Measurements from ENCODE around the gene PANK3. TPM values are rescaled to one million over a fixed set of nuclear protein-coding genes. Genes with fewer than 3 reads are reported as not detected.

The PANK3 gene
- total RNA-seq, 1 experiment from 2014 or later = 117 TPM

GRCh38 chr5:168570490-168571328 is 8.5 kb downstream of the PANK3 start:
- H3K36me3 Mint-ChIP-seq (ENCODE audit: insufficient read depth, unreplicated experiment) = peaks cover 41% of the 10 kb centered on the region
- no peaks in the 10 kb centered on the region for H3K9me3 Mint-ChIP-seq (ENCODE audit: unreplicated experiment)
- no peak for TF ChIP-seq CTCF (IDR thresholded peaks at IDR 0.05; ENCODE audit: unreplicated experiment)
- DNase-seq (ENCODE audit: unreplicated experiment) = no peak
- intact Hi-C loops (cut with micrococcal nuclease) = loop anchor here (10.0 kb wide), 1 partner anchor 276 kb away; the partner anchor contains the start of gene WWC1
- H3K4me1 Mint-ChIP-seq (ENCODE audit: insufficient read depth, unreplicated experiment) = peaks cover 31% of the 10 kb centered on the region
- ChIA-PET POLR2A (interaction anchor here (0.8 to 1.7 kb wide), 3 partner anchors 9 to 76 kb away, joined by 3 to 7 read pairs (median 4); no protein-coding TSS in a partner anchor), CTCF (interaction anchor here (0.7 to 1.4 kb wide), 2 partner anchors 13 to 44 kb away, joined by 3 read pairs; no protein-coding TSS in a partner anchor)
- BruUV-seq (replicated peaks) = no TSS peak
- H3K27ac Mint-ChIP-seq (ENCODE audit: low read depth, unreplicated experiment) = no peak overlapping the region
- H3K27me3 Mint-ChIP-seq (ENCODE audit: insufficient read depth, unreplicated experiment) = no peaks in the 10 kb centered on the region
- H3K4me3 Mint-ChIP-seq (ENCODE audit: unreplicated experiment) = no peak overlapping the region

- intact Hi-C loops (cut with micrococcal nuclease) = no loop called here
- CTCF ChIA-PET = no interaction called here
- H3K9me3 Mint-ChIP-seq (ENCODE audit: unreplicated experiment) = no peaks in the 10 kb centered on the region
Measured at GRCh38 chr5:168568738-168569137, 10.4 kb downstream of the PANK3 start.

GRCh38 chr5:168563959-168564358 is 15.2 kb downstream of the PANK3 start:
- peaks cover 96% of the 10 kb centered on the region for H3K36me3 Mint-ChIP-seq (ENCODE audit: insufficient read depth, unreplicated experiment)

More at GRCh38 chr5:168568738-168569137, 10.4 kb downstream of the PANK3 start:
- Mint-ChIP-seq H3K27me3 (ENCODE audit: insufficient read depth, unreplicated experiment) (no peaks in the 10 kb centered on the region), H3K36me3 (ENCODE audit: insufficient read depth, unreplicated experiment) (peaks cover 60% of the 10 kb centered on the region), H3K4me3 (ENCODE audit: unreplicated experiment) (no peak overlapping the region), H3K4me1 (ENCODE audit: insufficient read depth, unreplicated experiment) (peaks cover 29% of the 10 kb centered on the region), H3K27ac (ENCODE audit: low read depth, unreplicated experiment) (no peak overlapping the region)
- POLR2A ChIA-PET = interaction anchor here (2.5 kb wide), 1 partner anchor 11 kb away, joined by 18 read pairs; the partner anchor contains the start of gene PANK3
- DNase-seq (ENCODE audit: unreplicated experiment) = no peak
- TF ChIP-seq CTCF (IDR thresholded peaks at IDR 0.05; ENCODE audit: unreplicated experiment) = no peak
- no TSS peak for BruUV-seq (replicated peaks)

More at GRCh38 chr5:168563959-168564358, 15.2 kb downstream of the PANK3 start:
- Mint-ChIP-seq H3K4me1 (ENCODE audit: insufficient read depth, unreplicated experiment) (peaks cover 13% of the 10 kb centered on the region), H3K27me3 (ENCODE audit: insufficient read depth, unreplicated experiment) (no peaks in the 10 kb centered on the region), H3K4me3 (ENCODE audit: unreplicated experiment) (no peak overlapping the region), H3K9me3 (ENCODE audit: unreplicated experiment) (no peaks in the 10 kb centered on the region), H3K27ac (ENCODE audit: low read depth, unreplicated experiment) (no peak overlapping the region)
- POLR2A ChIA-PET = no interaction called here
- BruUV-seq (replicated peaks) = no TSS peak
- intact Hi-C loops (cut with micrococcal nuclease) = no loop called here
- no peak for DNase-seq (ENCODE audit: unreplicated experiment)
- TF ChIP-seq CTCF (IDR thresholded peaks at IDR 0.05; ENCODE audit: unreplicated experiment) = no peak
- CTCF ChIA-PET = no interaction called here

Measured in MCF 10A (cell line).